Measurements from ENCODE around the gene FBH1. TPM values are rescaled to one million over a fixed set of nuclear protein-coding genes. Genes with fewer than 3 reads are reported as not detected.
A peak's percentile ranks its signal among the peaks of the same experiment; 100 is the strongest.
"Not testable (repeated sequence)": the region's sequence is repeated elsewhere in the genome, so short reads cannot be mapped to it uniquely, and the experiment has no call there.

FBH1 gene
- total RNA-seq, 1 donor from 2014 or later: 66.9 TPM

- no peaks in the 10 kb centered on the region for H3K36me3 Mint-ChIP-seq (ENCODE audit: low read depth)
These were observed 27.6 kb upstream of the FBH1 start for GRCh38 chr10:5862360-5862961.

GRCh38 chr10:5862981-5863685 lies 26.9 kb upstream of the FBH1 start:
- DNase-seq (ENCODE audit: low spot score); H3K27ac Mint-ChIP-seq; intact Hi-C loops (cut with micrococcal nuclease); H3K4me3 Mint-ChIP-seq; H3K27me3 Mint-ChIP-seq (ENCODE audit: insufficient read depth); H3K9me3 Mint-ChIP-seq; H3K36me3 Mint-ChIP-seq (ENCODE audit: low read depth); H3K4me1 Mint-ChIP-seq (ENCODE audit: low read depth): not testable (repeated sequence)

More at GRCh38 chr10:5862360-5862961, 27.6 kb upstream of the FBH1 start:
- Mint-ChIP-seq H3K4me1 (ENCODE audit: low read depth) (peaks cover 10% of the 10 kb centered on the region), H3K27me3 (ENCODE audit: insufficient read depth) (no peaks in the 10 kb centered on the region), H3K4me3 (no peak overlapping the region), H3K9me3 (no peaks in the 10 kb centered on the region), H3K27ac (no peak overlapping the region)
- no peak for DNase-seq (ENCODE audit: low spot score)
- intact Hi-C loops (cut with micrococcal nuclease): no loop called here

DNA sequence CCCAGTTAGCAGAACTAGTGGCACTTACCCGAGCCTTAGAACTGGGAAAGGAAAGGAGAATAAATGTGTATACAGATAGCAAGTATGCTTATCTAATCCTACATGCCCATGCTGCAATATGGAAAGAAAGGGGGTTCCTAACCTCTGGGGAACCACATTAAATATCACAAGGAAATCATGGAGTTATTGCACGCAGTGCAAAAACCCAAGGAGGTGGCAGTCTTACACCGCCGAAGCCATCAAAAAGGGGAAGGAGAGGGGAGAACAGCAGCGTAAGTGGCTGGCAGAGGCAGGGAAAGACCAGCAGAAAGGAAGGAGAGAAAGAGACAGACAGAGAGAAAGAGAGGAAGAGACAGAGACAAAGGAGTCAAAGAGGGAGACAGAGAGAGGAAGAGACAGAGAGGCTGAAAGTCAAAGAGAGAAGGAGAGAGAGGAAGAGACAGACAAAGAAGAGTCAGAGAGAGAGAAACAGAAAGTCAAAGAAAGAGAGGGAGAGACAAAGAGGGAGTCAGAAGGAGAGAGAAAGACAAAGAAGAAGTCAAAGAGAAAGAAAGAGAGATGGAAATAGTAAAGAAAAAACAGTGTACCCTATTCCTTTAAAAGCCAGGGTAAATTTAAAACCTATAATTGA lies 23.5 kb upstream of the FBH1 start:
- H3K27me3 Mint-ChIP-seq (ENCODE audit: insufficient read depth); H3K36me3 Mint-ChIP-seq (ENCODE audit: low read depth); H3K4me1 Mint-ChIP-seq (ENCODE audit: low read depth); intact Hi-C loops (cut with micrococcal nuclease); H3K27ac Mint-ChIP-seq; H3K4me3 Mint-ChIP-seq; DNase-seq (ENCODE audit: low spot score); H3K9me3 Mint-ChIP-seq: not testable (repeated sequence)

DNA sequence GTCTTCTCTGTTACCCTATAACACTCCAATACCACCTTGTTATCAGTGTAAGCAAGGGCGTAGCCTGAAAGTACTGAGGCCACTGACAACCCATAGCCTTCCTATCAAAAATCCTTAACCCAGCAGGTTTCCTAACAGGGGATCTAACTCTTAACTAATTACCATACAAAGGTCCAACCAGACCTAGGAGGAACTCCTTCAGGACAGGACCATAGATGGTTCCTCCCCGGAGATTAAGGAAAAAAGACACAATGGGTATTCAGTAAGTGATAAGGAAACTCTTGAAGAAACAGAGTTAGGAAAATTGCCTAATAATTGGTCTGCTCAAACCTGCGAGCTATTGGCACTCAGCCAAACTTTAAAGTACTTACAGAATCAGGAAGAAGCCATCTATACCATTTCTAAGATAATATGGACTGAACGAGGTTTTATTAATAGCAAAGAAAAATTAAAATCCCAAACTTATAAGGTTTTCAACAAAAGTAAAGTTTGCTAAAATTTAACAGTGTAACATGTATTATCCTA lies 22.9 kb upstream of the FBH1 start:
- H3K4me1 Mint-ChIP-seq (ENCODE audit: low read depth); H3K4me3 Mint-ChIP-seq; H3K9me3 Mint-ChIP-seq; H3K36me3 Mint-ChIP-seq (ENCODE audit: low read depth); DNase-seq (ENCODE audit: low spot score); H3K27ac Mint-ChIP-seq; H3K27me3 Mint-ChIP-seq (ENCODE audit: insufficient read depth); intact Hi-C loops (cut with micrococcal nuclease): not testable (repeated sequence)

GRCh38 chr10:5868383-5868782 lies 21.7 kb upstream of the FBH1 start:
- H3K27ac Mint-ChIP-seq; intact Hi-C loops (cut with micrococcal nuclease): not testable (repeated sequence)

DNA sequence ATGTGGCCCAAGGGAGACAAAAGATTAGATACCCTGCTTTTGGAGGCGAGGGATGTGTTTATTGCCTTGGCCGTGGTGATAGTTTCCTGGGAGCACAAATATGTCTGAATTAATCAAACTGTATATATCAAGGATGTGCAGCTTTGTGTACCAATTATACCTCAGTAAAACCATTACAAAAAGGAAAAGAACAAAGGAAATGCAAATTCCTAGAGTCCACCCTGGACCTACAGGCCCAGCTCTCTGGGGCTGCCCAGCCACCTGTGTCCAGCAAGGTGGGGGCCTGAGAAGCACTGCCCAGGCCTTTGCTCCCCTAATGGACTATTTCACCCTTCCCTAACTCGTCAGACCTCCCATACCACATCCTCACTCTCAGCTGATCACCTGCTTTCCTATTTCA lies 20.9 kb upstream of the FBH1 start:
- Mint-ChIP-seq H3K36me3 (ENCODE audit: low read depth) (no peaks in the 10 kb centered on the region), H3K9me3 (peaks cover 6% of the 10 kb centered on the region), H3K27ac (no peak overlapping the region), H3K4me3 (no peak overlapping the region), H3K27me3 (ENCODE audit: insufficient read depth) (no peaks in the 10 kb centered on the region), H3K4me1 (ENCODE audit: low read depth) (peaks cover 16% of the 10 kb centered on the region)
- no peak for DNase-seq (ENCODE audit: low spot score)
- intact Hi-C loops (cut with micrococcal nuclease): no loop called here

More at GRCh38 chr10:5868383-5868782, 21.7 kb upstream of the FBH1 start:
- not testable (repeated sequence) for H3K27me3 Mint-ChIP-seq (ENCODE audit: insufficient read depth); H3K4me3 Mint-ChIP-seq; H3K9me3 Mint-ChIP-seq; DNase-seq (ENCODE audit: low spot score); H3K36me3 Mint-ChIP-seq (ENCODE audit: low read depth)
- H3K4me1 Mint-ChIP-seq (ENCODE audit: low read depth): peaks cover 11% of the 10 kb centered on the region

GRCh38 chr10:5871596-5871995 lies 18.4 kb upstream of the FBH1 start:
- H3K4me1 Mint-ChIP-seq (ENCODE audit: low read depth): peaks cover 11% of the 10 kb centered on the region

DNA sequence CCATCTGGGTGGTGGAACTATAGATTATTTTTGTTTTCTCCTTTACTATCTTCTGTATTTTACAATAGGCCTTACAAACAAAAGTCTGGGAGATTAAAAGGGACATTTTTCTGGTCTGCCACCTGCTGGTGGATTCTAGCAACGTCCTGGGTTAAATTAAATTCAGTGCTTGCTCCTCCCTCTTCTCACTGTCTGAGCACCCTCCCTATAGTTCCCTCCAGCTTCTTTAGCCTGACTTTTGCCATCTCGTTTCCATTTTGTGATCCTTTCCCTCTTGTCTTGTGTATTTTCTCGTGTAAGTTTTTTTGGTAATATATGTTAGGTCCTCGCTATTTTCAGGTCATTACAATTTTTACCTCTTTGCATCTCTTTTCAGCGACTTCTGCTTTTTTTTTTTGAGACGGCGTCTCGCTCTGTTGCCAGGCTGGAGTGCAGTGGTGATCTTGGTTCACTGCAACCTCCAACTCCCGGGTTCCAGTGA lies 16.5 kb upstream of the FBH1 start:
- H3K4me1 Mint-ChIP-seq (ENCODE audit: low read depth): peaks cover 6% of the 10 kb centered on the region
- peak overlapping the region; percentile 43 for H3K4me3 Mint-ChIP-seq
- peak; percentile 59 for DNase-seq (ENCODE audit: low spot score)
- intact Hi-C loops (cut with micrococcal nuclease): loop anchor here (1.0 kb wide), 7 partner anchors 16 to 431 kb away; partner anchors contain the start of gene ANKRD16
- peaks cover 12% of the 10 kb centered on the region for H3K36me3 Mint-ChIP-seq (ENCODE audit: low read depth)
- no peak overlapping the region for H3K27ac Mint-ChIP-seq
- H3K9me3 Mint-ChIP-seq: peaks cover 5% of the 10 kb centered on the region
- H3K27me3 Mint-ChIP-seq (ENCODE audit: insufficient read depth): no peaks in the 10 kb centered on the region

More at GRCh38 chr10:5871596-5871995, 18.4 kb upstream of the FBH1 start:
- H3K27me3 Mint-ChIP-seq (ENCODE audit: insufficient read depth): no peaks in the 10 kb centered on the region
- peaks cover 4% of the 10 kb centered on the region for H3K36me3 Mint-ChIP-seq (ENCODE audit: low read depth)
- no peak overlapping the region for H3K4me3 Mint-ChIP-seq
- H3K27ac Mint-ChIP-seq: no peak overlapping the region
- peaks cover 6% of the 10 kb centered on the region for H3K9me3 Mint-ChIP-seq
- intact Hi-C loops (cut with micrococcal nuclease): no loop called here
- no peak for DNase-seq (ENCODE audit: low spot score)

- Mint-ChIP-seq H3K4me3 (no peak overlapping the region), H3K27me3 (ENCODE audit: insufficient read depth) (no peaks in the 10 kb centered on the region), H3K4me1 (ENCODE audit: low read depth) (peaks cover 6% of the 10 kb centered on the region), H3K27ac (no peak overlapping the region), H3K9me3 (no peaks in the 10 kb centered on the region), H3K36me3 (ENCODE audit: low read depth) (peaks cover 16% of the 10 kb centered on the region)
- intact Hi-C loops (cut with micrococcal nuclease): no loop called here
- DNase-seq (ENCODE audit: low spot score): no peak
These were observed 13.8 kb upstream of the FBH1 start for GRCh38 chr10:5876181-5876768.

DNA sequence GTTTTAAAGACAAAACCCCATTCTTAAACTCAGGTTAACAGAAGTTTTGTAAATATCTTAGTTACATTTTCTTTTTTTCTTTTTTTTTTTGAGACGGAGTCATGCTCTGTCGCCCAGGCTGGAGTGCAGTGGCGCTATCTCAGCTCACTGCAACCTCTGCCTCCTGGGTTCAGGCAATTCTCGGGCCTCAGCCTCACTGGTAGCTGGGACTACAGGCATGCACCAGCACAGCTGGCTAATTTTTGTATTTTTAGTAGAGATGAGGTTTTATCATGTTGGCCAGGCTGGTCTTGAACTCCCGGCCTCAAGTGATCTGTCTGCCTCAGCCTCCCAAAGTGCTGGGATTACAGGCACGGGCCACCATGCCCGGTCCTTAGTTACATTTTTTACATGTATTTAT lies 13.0 kb upstream of the FBH1 start:
- H3K4me3 Mint-ChIP-seq; H3K9me3 Mint-ChIP-seq; H3K27me3 Mint-ChIP-seq (ENCODE audit: insufficient read depth); intact Hi-C loops (cut with micrococcal nuclease); DNase-seq (ENCODE audit: low spot score); H3K27ac Mint-ChIP-seq; H3K4me1 Mint-ChIP-seq (ENCODE audit: low read depth): not testable (repeated sequence)
- H3K36me3 Mint-ChIP-seq (ENCODE audit: low read depth): peaks cover 18% of the 10 kb centered on the region

- Mint-ChIP-seq H3K27me3 (ENCODE audit: insufficient read depth) (no peaks in the 10 kb centered on the region), H3K4me3 (no peak overlapping the region), H3K9me3 (no peaks in the 10 kb centered on the region), H3K4me1 (ENCODE audit: low read depth) (peaks cover 10% of the 10 kb centered on the region), H3K36me3 (ENCODE audit: low read depth) (peaks cover 27% of the 10 kb centered on the region), H3K27ac (no peak overlapping the region)
- no peak for DNase-seq (ENCODE audit: low spot score)
- intact Hi-C loops (cut with micrococcal nuclease): no loop called here
These were observed 7.1 kb upstream of the FBH1 start for GRCh38 chr10:5882961-5883360.

GRCh38 chr10:5885619-5886018 lies 4.4 kb upstream of the FBH1 start:
- Mint-ChIP-seq H3K9me3 (no peaks in the 10 kb centered on the region), H3K27ac (no peak overlapping the region), H3K4me3 (no peak overlapping the region), H3K4me1 (ENCODE audit: low read depth) (peaks cover 21% of the 10 kb centered on the region), H3K27me3 (ENCODE audit: insufficient read depth) (no peaks in the 10 kb centered on the region), H3K36me3 (ENCODE audit: low read depth) (peaks cover 24% of the 10 kb centered on the region)
- no peak for DNase-seq (ENCODE audit: low spot score)
- intact Hi-C loops (cut with micrococcal nuclease): loop anchor here (5.0 kb wide), 1 partner anchor 438 kb away; no protein-coding TSS in a partner anchor

Measured in activated T-helper 1 cell treated with anti-CD3 and anti-CD28 coated beads, Interleukin-12 subunit alpha, Interleukin-12 subunit beta, Interleukin-2, Interleukin-4 antibody, amounts not matched to agents 30 ng/mL and 10 ng/mL and 1 ng/mL, durations not matched to agents 14 hours and 24 hours and 36 hours (primary cell).